ENCODE results near the gene EVI2B.
"Not testable (repeated sequence)": the region's sequence is repeated elsewhere in the genome, so short reads cannot be mapped to it uniquely, and the experiment has no call there.

Gene EVI2B

DNA sequence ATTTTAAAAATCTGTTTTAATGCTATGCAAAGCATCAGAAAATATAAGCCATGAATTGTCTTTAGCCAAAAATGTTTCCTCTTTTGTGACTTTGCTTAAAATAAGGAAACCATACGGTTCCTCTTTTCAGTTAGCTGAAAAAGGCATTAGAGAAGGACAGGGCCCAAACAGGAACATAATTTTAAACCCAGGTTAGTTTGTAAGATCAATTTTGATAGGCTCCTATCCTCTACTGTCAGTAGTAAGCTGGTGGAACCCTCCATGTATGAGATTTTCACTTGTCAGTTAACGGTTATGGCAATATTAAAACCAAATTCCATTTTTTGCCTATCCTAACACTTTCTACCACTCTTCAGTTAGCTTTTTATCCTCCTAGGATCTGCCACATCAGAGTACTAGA lies 4.3 kb downstream of the EVI2B start:
- DNase-seq: no peak

GRCh38 chr17:31308372-31309334 lies 5.2 kb downstream of the EVI2B start:
- DNase-seq: no peak

- no peak for DNase-seq
These were observed 6.2 kb downstream of the EVI2B start for GRCh38 chr17:31307640-31308039.

- no peak for DNase-seq
These were observed 14.2 kb downstream of the EVI2B start for GRCh38 chr17:31299624-31300023.

GRCh38 chr17:31297090-31297489 lies 16.8 kb downstream of the EVI2B start, which contains the start of gene OMG:
TSS of gene OMG (minus strand) at chr17:31297239. CDS start at chr17:31296331, 908 bp downstream.
- no peak for DNase-seq

DNA sequence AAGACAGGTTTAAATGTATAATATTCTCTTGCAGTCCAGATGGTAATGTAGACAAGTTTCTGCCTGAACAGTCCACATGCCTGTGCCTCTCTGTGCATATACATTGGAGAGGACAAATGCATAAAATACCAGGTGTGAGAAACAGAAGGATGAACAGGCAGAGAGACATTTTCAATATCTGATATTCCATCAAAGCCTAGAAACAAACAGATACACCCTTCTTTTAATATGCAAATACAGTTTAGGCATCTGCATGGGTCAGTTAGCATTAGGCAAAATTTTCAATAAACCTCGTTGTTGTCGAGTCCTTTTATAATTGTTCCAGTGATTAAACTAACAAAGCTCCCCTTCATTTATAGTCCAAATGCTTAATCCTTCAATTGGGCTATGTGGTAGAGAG lies 17.7 kb downstream of the EVI2B start:
- no peak for DNase-seq

- no peak for DNase-seq
These were observed 18.4 kb downstream of the EVI2B start for GRCh38 chr17:31295489-31295871.

DNA sequence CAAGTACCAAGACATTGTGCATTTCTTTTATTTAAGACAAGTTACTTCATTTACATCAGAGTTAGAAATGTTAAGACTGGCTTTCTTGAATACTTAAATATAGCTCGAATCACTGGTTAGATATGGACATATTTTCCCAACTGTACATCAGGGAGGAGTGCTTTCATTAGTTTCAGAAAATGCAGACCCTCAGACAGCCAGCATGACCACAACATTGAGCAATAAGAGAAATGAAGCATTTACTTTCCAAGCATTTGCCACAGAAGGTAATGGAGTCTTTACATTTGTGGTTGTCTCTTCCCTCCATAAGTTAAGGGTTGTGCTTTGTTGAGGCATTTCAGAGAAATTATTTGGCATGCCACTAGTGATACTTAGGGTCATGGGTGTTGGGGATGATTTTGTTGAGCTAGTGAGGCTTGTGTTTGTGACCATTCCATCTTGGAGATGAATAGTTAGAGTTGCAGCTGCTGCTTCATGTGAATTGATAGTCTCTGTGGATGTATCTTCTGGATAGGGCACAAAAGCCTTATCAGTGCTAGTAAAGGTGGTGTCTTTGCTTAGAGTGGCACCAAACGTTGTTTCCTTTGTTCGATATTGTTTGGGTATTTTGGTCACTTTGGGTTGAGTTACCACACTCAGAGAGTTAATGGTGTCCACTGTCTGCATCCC lies 18.9 kb downstream of the EVI2B start:
- no peak for DNase-seq

GRCh38 chr17:31294231-31294630 lies 19.6 kb downstream of the EVI2B start:
- DNase-seq: no peak

- DNase-seq: no peak
These were observed 20.3 kb downstream of the EVI2B start for GRCh38 chr17:31293581-31293980.

DNA sequence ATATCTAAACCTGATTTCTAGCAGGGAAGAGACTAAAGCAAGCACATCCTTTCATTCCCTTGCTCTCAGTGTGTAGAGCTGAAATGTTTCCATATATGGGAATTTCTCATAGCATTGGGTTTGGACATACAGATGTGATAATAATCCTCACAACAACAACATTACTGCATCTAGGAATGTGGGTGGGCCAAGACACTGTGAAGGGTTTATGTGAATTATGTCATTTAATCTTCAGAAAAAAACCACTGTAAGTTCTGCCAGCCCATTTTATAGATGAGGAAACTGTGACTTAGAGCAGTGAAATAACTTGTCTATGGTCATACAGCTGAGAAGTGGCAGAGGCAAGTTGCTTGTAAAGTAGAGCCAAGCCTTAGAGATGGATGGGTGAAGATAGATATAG lies 22.0 kb downstream of the EVI2B start:
- DNase-seq: no peak

- DNase-seq: no peak
These were observed 24.1 kb downstream of the EVI2B start for GRCh38 chr17:31289790-31290189.

DNA sequence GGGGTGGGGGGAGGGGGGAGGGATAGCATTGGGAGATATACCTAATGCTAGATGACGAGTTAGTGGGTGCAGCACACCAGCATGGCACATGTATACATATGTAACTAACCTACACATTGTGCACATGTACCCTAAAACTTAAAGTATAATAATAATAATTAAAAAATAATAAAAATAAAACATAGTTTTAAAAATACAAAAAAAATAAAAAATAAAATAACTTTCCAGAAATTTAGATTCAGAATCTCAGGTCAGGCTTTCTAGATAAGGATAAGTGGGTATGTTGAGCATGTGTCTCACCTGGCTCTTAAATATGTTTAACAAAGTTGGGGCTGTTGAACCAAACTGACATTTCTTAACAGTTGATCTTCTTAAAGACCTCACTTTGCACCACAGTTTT lies 25.9 kb downstream of the EVI2B start:
- not testable (repeated sequence) for DNase-seq

DNA sequence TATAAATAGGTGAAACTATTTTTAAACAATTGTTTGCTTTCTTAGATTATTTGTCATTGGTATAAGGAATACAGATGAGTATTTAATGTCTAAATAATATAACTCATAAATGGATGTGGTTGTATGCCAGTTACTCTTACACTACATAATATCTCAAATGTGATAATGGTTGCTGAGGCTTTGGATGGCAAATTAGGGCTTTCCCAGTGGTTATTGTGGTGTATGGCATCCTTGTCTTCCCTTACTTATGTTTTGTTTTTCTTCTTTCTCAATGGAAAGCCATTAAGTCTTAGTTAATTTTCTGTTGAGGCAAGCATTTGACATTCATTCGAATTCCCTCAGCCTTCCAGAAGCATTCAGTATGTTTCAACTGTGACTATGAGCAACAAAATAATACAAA lies 27.3 kb downstream of the EVI2B start:
- DNase-seq: no peak

GRCh38 chr17:31283841-31284240 lies 30.0 kb downstream of the EVI2B start:
- DNase-seq: no peak

DNA sequence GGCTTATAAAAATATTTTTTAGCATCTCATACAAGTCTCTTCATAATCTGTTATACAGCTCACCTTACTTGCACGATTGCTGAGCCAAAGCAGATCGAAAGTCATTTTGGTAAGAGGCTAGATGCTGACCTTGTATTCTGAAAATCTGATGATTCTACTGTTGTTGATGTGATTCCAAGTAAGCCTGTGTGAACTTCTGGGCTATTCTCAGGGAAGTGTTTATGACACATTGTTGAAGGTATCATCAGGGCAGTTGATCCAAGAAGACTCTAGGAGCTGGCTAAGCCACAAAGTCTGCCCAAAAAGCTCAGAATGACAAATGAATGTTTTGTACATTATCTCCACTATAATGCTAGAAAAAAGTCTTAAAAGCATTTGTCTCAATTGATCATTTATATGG lies 32.8 kb downstream of the EVI2B start:
- no peak for DNase-seq

GRCh38 chr17:31279401-31279800 lies 34.5 kb downstream of the EVI2B start:
- no peak for DNase-seq

DNA sequence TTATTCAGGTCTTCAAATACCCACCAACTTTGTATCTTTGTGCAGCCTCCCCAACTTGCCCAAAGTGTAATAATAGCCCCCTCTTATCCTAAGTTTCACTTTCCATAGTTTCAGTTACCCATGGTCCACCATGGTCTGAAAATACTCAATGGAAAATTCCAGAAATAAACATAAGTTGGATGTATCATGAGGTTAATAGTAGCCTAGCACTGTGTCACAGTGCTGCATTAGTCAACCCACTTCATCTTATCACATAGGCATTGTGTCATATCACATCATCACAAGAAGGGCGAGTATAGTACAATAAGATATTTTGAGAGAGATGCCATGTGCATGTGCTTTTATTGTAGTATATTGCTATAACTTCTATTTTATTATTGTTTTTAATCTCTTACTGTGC lies 38.7 kb downstream of the EVI2B start:
- no peak for DNase-seq

- no peak for DNase-seq
These were observed 39.6 kb downstream of the EVI2B start for GRCh38 chr17:31274252-31274651.

- DNase-seq: no peak
These were observed 40.3 kb downstream of the EVI2B start for GRCh38 chr17:31273516-31273915.

GRCh38 chr17:31272803-31273202 lies 41.1 kb downstream of the EVI2B start:
- no peak for DNase-seq

GRCh38 chr17:31272236-31272635 lies 41.6 kb downstream of the EVI2B start:
- no peak for DNase-seq

DNA sequence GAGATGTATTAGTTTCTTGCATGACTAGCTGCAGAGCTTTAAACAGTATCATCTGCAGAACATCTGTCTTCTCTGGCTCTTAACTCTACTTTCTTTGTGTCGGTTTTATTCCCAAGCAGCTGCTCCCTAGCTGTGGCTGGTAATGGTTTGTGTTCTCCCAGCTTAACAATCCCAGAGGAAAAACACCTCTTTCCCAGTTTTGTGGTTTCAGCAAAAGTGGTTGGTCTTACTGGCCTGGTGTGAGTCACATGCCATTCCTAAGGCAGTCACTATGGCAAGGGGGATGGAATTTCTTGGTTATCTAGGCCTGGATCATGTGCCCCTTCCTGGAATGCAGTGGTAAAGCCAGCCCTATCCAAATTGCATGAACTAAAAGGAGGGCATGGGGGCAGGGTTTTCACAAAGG lies 44.3 kb downstream of the EVI2B start:
- DNase-seq: no peak

DNA sequence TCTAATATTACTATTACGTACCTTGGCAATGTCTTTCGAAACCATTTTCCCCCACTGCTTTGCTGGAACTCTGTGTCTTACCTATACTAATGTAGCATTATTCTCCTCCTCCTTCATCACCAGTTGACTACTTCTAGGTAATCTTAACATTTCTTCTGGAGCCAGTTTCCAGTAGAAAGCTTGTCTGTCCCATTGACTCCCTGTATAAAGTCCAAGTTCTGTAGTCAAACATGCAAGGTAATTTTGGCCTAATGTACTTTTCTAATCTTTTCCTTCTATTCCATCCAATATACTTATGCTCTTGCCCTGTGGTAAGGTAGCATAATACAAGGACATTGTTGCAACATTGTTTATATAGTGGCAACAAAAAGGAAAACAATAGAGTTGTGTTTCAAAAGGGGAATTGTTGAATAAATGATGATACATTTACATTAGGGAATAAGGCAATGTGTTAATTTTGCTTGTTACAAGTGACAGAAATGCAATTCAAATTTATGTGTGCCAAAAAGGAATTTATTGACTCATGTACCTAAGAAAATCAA lies 44.7 kb downstream of the EVI2B start:
- no peak for DNase-seq

Measured in NCI-H774 (cell line).